ENCODE measurements around the gene AREL1. TPM values are rescaled to one million over a fixed set of nuclear protein-coding genes. Genes with fewer than 3 reads are reported as not detected.

Gene AREL1
- polyA plus RNA-seq, 1 donor from 2014 or later, result 30.4 TPM

GRCh38 chr14:74675219-74675618 lies 37.7 kb downstream of the AREL1 start:
- no peaks in the 10 kb centered on the region for H3K9me3 ChIP-seq (ENCODE audit: low read length)
- H3K79me2 ChIP-seq (replicated peaks; ENCODE audit: insufficient read depth, low read length), result no peaks in the 10 kb centered on the region
- no peaks in the 10 kb centered on the region for H3K27me3 ChIP-seq (ENCODE audit: insufficient read depth, low read depth, low read length)
- no peak overlapping the region for H2AFZ ChIP-seq (ENCODE audit: low read depth, low read length)
- no peak overlapping the region for H3K4me2 ChIP-seq (ENCODE audit: low read length)
- no peaks in the 10 kb centered on the region for H3K9me2 ChIP-seq (ENCODE audit: insufficient read depth, low read length)
- no peak for TF ChIP-seq REST (IDR thresholded peaks at IDR 0.05; ENCODE audit: borderline replicate concordance)
- TF ChIP-seq EZH2 (IDR thresholded peaks at IDR 0.05; ENCODE audit: borderline replicate concordance, insufficient read depth, low read length, poor library complexity, severe bottlenecking), result no peak
- no peak for TF ChIP-seq CTCF (IDR thresholded peaks at IDR 0.05; ENCODE audit: poor library complexity, severe bottlenecking)
- no peak for TF ChIP-seq SMC3 (conservative IDR thresholded peaks at IDR 0.05; ENCODE audit: poor library complexity)
- no peak for TF ChIP-seq POLR2AphosphoS5 (IDR thresholded peaks at IDR 0.05)
- no peak for TF ChIP-seq TAF1 (IDR thresholded peaks at IDR 0.05; ENCODE audit: low read depth)
- TF ChIP-seq RAD21 (conservative IDR thresholded peaks at IDR 0.05), result no peak
- TF ChIP-seq EP300 (conservative IDR thresholded peaks at IDR 0.05; ENCODE audit: poor library complexity, severe bottlenecking), result no peak
- H3F3A ChIP-seq (ENCODE audit: insufficient read depth, low read length, poor library complexity, severe bottlenecking), result no peaks in the 10 kb centered on the region
- H3K36me3 ChIP-seq (ENCODE audit: insufficient read depth, low read length), result peaks cover 11% of the 10 kb centered on the region
- no peak overlapping the region for H3K9ac ChIP-seq (ENCODE audit: low read length)
- no peaks in the 10 kb centered on the region for H4K20me1 ChIP-seq (ENCODE audit: insufficient read depth)
- H3K4me3 ChIP-seq (ENCODE audit: low read length), result no peak overlapping the region
- H3K27ac ChIP-seq (ENCODE audit: low read length), result no peak overlapping the region

- peaks cover 19% of the 10 kb centered on the region for H3K36me3 ChIP-seq (ENCODE audit: insufficient read depth, low read length)
- no peak overlapping the region for H3K4me2 ChIP-seq (ENCODE audit: low read length)
- no peak overlapping the region for H3K4me3 ChIP-seq (ENCODE audit: low read length)
- no peaks in the 10 kb centered on the region for H4K20me1 ChIP-seq (ENCODE audit: insufficient read depth)
- H3K79me2 ChIP-seq (replicated peaks; ENCODE audit: insufficient read depth, low read length), result no peaks in the 10 kb centered on the region
- H2AFZ ChIP-seq (ENCODE audit: low read depth, low read length), result no peak overlapping the region
- TF ChIP-seq POLR2AphosphoS5 (IDR thresholded peaks at IDR 0.05), result no peak
- no peak for TF ChIP-seq EZH2 (IDR thresholded peaks at IDR 0.05; ENCODE audit: borderline replicate concordance, insufficient read depth, low read length, poor library complexity, severe bottlenecking)
- no peak for TF ChIP-seq SMC3 (conservative IDR thresholded peaks at IDR 0.05; ENCODE audit: poor library complexity)
- TF ChIP-seq TAF1 (IDR thresholded peaks at IDR 0.05; ENCODE audit: low read depth), result no peak
- no peak for TF ChIP-seq MXI1 (conservative IDR thresholded peaks at IDR 0.05; ENCODE audit: poor library complexity, severe bottlenecking)
- no peak for TF ChIP-seq EP300 (conservative IDR thresholded peaks at IDR 0.05; ENCODE audit: poor library complexity, severe bottlenecking)
- no peak for TF ChIP-seq REST (IDR thresholded peaks at IDR 0.05; ENCODE audit: borderline replicate concordance)
- TF ChIP-seq RAD21 (conservative IDR thresholded peaks at IDR 0.05), result no peak
- no peak for TF ChIP-seq CTCF (IDR thresholded peaks at IDR 0.05; ENCODE audit: poor library complexity, severe bottlenecking)
- H3K9me2 ChIP-seq (ENCODE audit: insufficient read depth, low read length), result no peaks in the 10 kb centered on the region
- no peak overlapping the region for H3K27ac ChIP-seq (ENCODE audit: low read length)
- H3F3A ChIP-seq (ENCODE audit: insufficient read depth, low read length, poor library complexity, severe bottlenecking), result no peaks in the 10 kb centered on the region
- no peaks in the 10 kb centered on the region for H3K9me3 ChIP-seq (ENCODE audit: low read length)
- H3K9ac ChIP-seq (ENCODE audit: low read length), result no peak overlapping the region
- H3K27me3 ChIP-seq (ENCODE audit: insufficient read depth, low read depth, low read length), result no peaks in the 10 kb centered on the region
These were observed 39.1 kb downstream of the AREL1 start for GRCh38 chr14:74673768-74674167.

All from neural cell (in vitro differentiated cells).